OCI-LY1 (cell line): ENCODE measurements around the gene BRD3.

Source experiments
- H2AFZ ChIP-seq: fragments of 200-600 bp; sonication (generic), shearing (Covaris generic); 2 replicates; pipeline ENCODE4 v1.6.0; 2014; ENCODE audit warnings: antibody characterized with exemption, mild to moderate bottlenecking, low read length
- H3F3A ChIP-seq: fragments of 200-600 bp; sonication (generic), shearing (Covaris generic); 2 replicates; pipeline ENCODE4 v1.6.0; 2014; ENCODE audit warnings: mild to moderate bottlenecking, antibody characterized with exemption, low read length, moderate library complexity; ENCODE audit not compliant: insufficient read depth
- H3K27ac ChIP-seq: fragments of 200-600 bp; sonication (generic); 2 replicates; pipeline ENCODE4 v1.5.1; 2014; ENCODE audit warnings: low read length, mixed run types, mild to moderate bottlenecking, low read depth; ENCODE audit not compliant: poor library complexity, severe bottlenecking
- H3K27me3 ChIP-seq: fragments of 200-600 bp; sonication (generic); 2 replicates; pipeline ENCODE4 v1.6.0; 2014; ENCODE audit warnings: antibody characterized with exemption, mild to moderate bottlenecking, low read length, moderate library complexity; ENCODE audit not compliant: insufficient read depth
- H3K36me3 ChIP-seq: fragments of 200-600 bp; sonication (generic); 2 replicates; pipeline ENCODE4 v1.6.1; 2014; ENCODE audit warnings: mild to moderate bottlenecking, antibody characterized with exemption, low read length, moderate library complexity, mixed read lengths; ENCODE audit not compliant: insufficient read depth
- H3K4me1 ChIP-seq: fragments of 200-600 bp; sonication (generic); 2 replicates; pipeline ENCODE4 v1.5.1; 2014; ENCODE audit warnings: mild to moderate bottlenecking, low read length, moderate library complexity; ENCODE audit not compliant: insufficient read depth, severe bottlenecking
- H3K4me2 ChIP-seq: fragments of 200-600 bp; sonication (generic), shearing (Covaris generic); 2 replicates; pipeline ENCODE4 v1.6.1; 2014; ENCODE audit warnings: low read length
- H3K4me3 ChIP-seq: fragments of 200-600 bp; sonication (generic); 2 replicates; pipeline ENCODE4 v1.5.1; 2014; ENCODE audit warnings: low read length, low read depth, mild to moderate bottlenecking, mixed read lengths; ENCODE audit not compliant: poor library complexity, severe bottlenecking
- H3K79me2 ChIP-seq: fragments of 200-600 bp; shearing (Covaris generic); 2 replicates; pipeline ENCODE4 v1.6.1; 2016; ENCODE audit warnings: mixed run types, low read length, mixed read lengths; ENCODE audit not compliant: insufficient read depth
- H3K9ac ChIP-seq: fragments of 200-600 bp; sonication (generic), shearing (Covaris generic); 2 replicates; pipeline ENCODE4 v1.6.1; 2014; ENCODE audit warnings: mild to moderate bottlenecking, low read length, mixed read lengths
- H3K9me2 ChIP-seq: fragments of 200-600 bp; sonication (generic), shearing (Covaris generic); 2 replicates; pipeline ENCODE4 v1.6.1; 2014; ENCODE audit warnings: low read depth, mild to moderate bottlenecking, low read length, mixed read lengths
- H3K9me3 ChIP-seq: fragments of 200-600 bp; shearing (Covaris generic); 2 replicates; pipeline ENCODE4 v1.6.1; 2014; ENCODE audit warnings: low read length, mixed read lengths
- H4K20me1 ChIP-seq: fragments of 200-600 bp; sonication (generic), shearing (Covaris generic); 2 replicates; pipeline ENCODE4 v1.6.0; 2016; ENCODE audit warnings: mild to moderate bottlenecking, low read length; ENCODE audit not compliant: insufficient read depth
- CTCF ChIP-seq: fragments of 200-600 bp; sonication (generic), shearing (Covaris generic); IDR thresholded peaks from 2 replicates; pipeline ENCODE4 v1.5.1; 2017; ENCODE audit warnings: mild to moderate bottlenecking, antibody characterized with exemption, low read length, moderate library complexity, mixed read lengths
- EZH2 ChIP-seq: fragments of 200-600 bp; sonication (generic), shearing (Covaris generic); IDR thresholded peaks from 2 replicates; pipeline ENCODE4 v1.8.0; 2017; ENCODE audit warnings: borderline replicate concordance, mixed run types, mild to moderate bottlenecking, antibody characterized with exemption, low read length, moderate library complexity, mixed read lengths

BRD3 gene

GRCh38 chr9:134049772-134050588 lies 17.8 kb downstream of the BRD3 start:
- no peaks in the 10 kb centered on the region for H3K27me3 ChIP-seq
- H3K9me3 ChIP-seq: no peaks in the 10 kb centered on the region
- no peak overlapping the region for H3K9ac ChIP-seq
- no peak overlapping the region for H3K4me3 ChIP-seq
- H3K4me1 ChIP-seq: no peaks in the 10 kb centered on the region
- H3K27ac ChIP-seq: no peak overlapping the region
- no peak overlapping the region for H2AFZ ChIP-seq
- no peaks in the 10 kb centered on the region for H3K36me3 ChIP-seq
- no peaks in the 10 kb centered on the region for H3F3A ChIP-seq
- H3K4me2 ChIP-seq: no peak overlapping the region
- H3K79me2 ChIP-seq: no peaks in the 10 kb centered on the region
- no peaks in the 10 kb centered on the region for H4K20me1 ChIP-seq
- no peak for TF ChIP-seq CTCF
- TF ChIP-seq EZH2: no peak
- H3K9me2 ChIP-seq: no peaks in the 10 kb centered on the region

GRCh38 chr9:134049236-134049635 lies 18.6 kb downstream of the BRD3 start:
- H3K4me1 ChIP-seq: no peaks in the 10 kb centered on the region
- no peaks in the 10 kb centered on the region for H3K9me2 ChIP-seq
- TF ChIP-seq CTCF (no peak), EZH2 (no peak)
- no peak overlapping the region for H3K4me3 ChIP-seq
- no peaks in the 10 kb centered on the region for H3K27me3 ChIP-seq
- H3F3A ChIP-seq: no peaks in the 10 kb centered on the region
- no peak overlapping the region for H3K27ac ChIP-seq
- H3K4me2 ChIP-seq: no peak overlapping the region
- H4K20me1 ChIP-seq: no peaks in the 10 kb centered on the region
- no peak overlapping the region for H3K9ac ChIP-seq
- no peak overlapping the region for H2AFZ ChIP-seq
- H3K9me3 ChIP-seq: no peaks in the 10 kb centered on the region
- no peaks in the 10 kb centered on the region for H3K79me2 ChIP-seq
- H3K36me3 ChIP-seq: no peaks in the 10 kb centered on the region

- Histone ChIP-seq H3K36me3 (no peaks in the 10 kb centered on the region), H3K4me3 (no peak overlapping the region), H3K4me2 (no peak overlapping the region), H3K9ac (no peak overlapping the region), H3K27me3 (no peaks in the 10 kb centered on the region), H3K9me2 (no peaks in the 10 kb centered on the region), H3K79me2 (no peaks in the 10 kb centered on the region), H3K27ac (no peak overlapping the region), H3F3A (no peaks in the 10 kb centered on the region), H2AFZ (no peak overlapping the region), H3K4me1 (no peaks in the 10 kb centered on the region), H3K9me3 (no peaks in the 10 kb centered on the region), H4K20me1 (no peaks in the 10 kb centered on the region)
- TF ChIP-seq CTCF (no peak), EZH2 (no peak)
Observed at GRCh38 chr9:134048582-134048968, 19.3 kb downstream of the BRD3 start.
